Anterior cingulate cortex (tissue), 58 donors: Measurements from ENCODE around the gene TRAF3.
"Not testable (repeated sequence)": the region's sequence is repeated elsewhere in the genome, so short reads cannot be mapped to it uniquely, and the experiment has no call there.

Source experiments
- DNase-seq, 58 donors: peaks; one replicate each; lab custom pipeline; 2025; lab: John Stamatoyannopoulos, UW

TRAF3 gene

DNA sequence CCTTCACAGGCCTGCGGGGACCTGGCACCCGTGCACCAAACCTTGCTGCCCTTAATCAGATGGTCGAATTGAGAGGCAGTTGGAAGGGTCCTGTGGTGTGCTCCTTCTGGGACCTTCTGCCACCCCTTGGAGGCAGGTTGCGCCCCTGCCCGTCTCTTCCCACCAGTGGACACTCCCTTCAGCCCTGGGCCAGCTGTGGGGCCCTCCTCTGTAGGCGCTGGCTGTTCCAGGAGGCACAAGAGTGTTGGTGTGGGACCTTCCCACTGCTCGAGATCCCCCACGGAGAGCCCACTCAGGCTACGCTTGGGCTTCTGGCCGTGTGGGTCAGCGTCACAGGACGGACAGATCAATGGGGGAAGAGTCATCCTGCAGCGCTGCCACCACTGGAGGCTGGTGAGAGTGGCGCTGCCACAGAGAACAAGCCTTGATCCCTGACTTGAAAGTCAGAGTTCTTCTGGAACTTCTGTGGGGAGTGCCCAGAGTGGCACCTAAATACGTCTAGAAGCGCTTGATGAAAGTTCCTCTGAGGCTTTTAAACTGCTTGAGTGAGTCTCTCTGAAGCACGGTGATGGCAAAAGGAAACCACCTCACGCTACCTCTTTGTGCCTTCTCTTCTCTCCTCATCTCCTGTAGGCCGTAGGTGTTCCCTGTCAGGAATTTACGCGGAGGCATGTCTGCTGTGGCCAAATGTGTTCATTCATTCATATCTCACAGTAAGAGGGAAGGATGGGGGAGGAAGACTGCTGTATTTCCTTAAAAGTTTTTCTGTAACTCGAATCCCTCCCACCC is 48.3 kb downstream of the TRAF3 start:
- no peak for DNase-seq

GRCh38 chr14:102826161-102826560 is 48.9 kb downstream of the TRAF3 start:
- no peak for DNase-seq

DNA sequence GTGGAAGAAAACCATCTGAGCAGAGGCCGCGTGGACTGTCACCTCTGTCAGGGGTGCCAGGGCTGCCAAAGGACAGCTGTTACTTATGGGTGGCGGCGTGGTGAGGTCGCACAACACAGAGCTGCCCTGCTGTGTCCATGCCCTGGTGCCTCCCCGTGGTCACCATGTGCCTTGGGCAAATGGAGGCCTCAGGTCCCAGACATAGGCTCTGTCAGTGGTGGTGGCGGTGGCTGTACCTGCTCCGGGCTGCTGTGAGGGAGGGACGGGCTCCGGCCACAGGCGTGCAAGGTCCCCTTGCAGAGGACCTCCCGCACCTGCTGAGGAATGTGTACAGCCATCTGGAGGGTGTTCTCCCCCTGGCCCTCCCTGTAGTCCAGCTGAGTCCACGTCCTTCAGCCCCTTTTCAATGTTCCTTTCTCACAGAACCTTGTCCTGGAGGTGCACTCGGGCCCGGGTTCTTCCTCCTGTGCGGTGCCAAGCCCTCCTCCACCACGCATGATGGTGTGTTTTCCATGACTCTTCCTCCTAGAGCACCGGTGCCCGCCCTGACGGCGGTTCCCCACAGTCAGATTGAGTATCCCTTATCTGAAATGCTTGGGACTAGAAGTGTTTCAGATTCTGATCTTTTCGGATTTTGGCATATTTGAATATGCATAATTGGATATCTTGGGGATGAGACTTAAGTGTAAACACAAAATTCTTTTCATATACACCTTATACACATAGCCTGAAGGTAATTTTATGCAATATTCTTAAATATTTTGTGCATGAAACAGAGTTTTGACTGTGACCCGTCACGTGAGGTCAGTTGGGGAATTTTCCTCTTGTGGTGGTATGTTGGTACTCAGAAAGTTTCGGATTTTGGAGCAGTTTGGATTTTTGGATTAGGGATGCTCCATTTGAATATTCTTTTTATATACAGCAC is 49.8 kb downstream of the TRAF3 start:
- DNase-seq: no peak

- no peak for DNase-seq
Measured at GRCh38 chr14:102827716-102828115, 50.5 kb downstream of the TRAF3 start.

DNA sequence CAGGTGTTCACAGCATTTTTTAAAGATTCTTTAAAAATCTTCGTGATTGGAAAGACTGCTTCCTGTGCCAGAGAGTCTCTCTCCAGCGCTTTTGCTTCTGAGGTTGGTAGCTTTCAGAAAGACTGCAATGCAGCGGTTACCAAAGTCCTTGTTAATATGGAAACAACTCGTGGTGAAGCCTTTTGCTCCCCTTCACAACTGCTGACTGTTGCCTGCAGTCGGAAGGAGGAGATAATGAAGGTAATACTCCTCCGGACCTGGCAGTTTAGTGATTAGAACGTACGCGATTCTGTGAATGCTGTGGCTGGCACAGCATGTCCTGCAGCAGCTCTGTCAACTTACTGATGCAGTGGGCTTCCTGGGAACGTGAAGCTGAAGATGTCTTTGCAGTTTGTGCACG is 50.9 kb downstream of the TRAF3 start:
- DNase-seq: no peak

GRCh38 chr14:102829016-102829548 is 51.8 kb downstream of the TRAF3 start:
- DNase-seq: no peak

DNA sequence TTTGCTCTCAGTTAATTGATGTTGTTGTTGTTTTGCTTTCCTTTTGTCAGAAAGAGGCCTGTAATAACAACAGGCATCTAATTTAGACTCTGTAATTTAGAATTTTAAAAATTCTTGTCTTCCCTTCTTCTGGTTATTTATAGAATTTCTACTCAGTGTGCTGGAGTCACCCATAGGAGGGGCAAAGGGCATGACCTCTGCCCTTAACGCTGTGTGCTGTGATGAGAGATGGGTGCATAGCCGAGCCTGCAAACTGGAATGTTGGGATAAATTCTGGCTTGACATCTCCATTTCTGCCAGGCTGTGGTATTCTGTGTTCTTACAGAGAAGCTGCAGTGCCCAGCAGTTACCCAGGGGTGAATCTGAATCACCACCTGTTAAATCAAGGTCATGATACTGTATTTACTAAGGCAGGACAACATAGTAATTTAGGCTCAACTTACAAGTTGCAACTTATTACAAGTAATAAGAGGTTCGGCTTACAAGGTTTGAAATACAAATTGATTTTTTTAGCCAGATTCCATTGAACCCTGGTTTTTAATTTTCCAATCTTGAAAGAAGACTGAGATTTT is 53.3 kb downstream of the TRAF3 start:
- no peak for DNase-seq

- peak in 3 of 58 donors; percentile 7 to 23 (median 10) for DNase-seq
Measured at GRCh38 chr14:102831163-102831804, 54.0 kb downstream of the TRAF3 start.

GRCh38 chr14:102833341-102833740 is 56.1 kb downstream of the TRAF3 start:
- DNase-seq: no peak

GRCh38 chr14:102833991-102834390 is 56.7 kb downstream of the TRAF3 start:
- no peak for DNase-seq

DNA sequence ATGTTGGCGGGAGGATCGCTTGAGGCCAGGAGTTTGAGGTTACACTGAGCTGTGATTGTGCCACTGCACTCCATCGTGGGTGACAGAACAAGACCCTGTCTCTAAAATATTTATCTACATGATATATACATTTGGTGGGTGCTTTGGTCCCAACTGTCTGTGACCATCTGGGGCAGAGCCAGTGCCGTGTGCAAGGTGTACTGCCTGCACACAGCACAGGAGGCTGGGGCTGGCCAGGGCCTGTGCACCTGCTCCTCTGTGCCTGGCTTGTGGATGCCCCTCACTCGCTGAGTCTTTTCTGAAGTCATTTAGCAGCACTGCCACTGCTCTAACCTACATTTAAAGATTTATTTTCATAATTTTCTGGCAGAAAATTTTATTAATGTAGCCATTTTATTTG is 58.7 kb downstream of the TRAF3 start:
- DNase-seq: no peak

DNA sequence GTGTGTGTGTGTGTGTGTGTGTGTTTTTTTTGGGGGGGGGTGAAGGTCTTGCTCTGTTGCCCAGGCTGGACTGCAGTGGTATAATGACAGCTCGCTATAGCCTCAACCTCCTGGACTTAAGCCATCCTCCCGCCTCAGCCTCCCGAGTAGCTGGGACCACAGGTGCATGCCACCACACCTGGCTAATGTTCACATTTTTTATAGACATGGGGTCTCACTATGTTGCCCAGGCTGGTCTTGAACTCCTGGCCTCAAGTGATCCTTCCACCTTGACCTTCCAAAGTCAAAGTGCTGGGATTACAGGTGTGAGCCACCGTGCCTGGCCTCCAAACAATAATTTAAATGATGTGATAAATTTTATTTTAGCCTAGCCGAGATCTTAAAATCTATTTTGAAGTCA is 59.9 kb downstream of the TRAF3 start:
- DNase-seq: not testable (repeated sequence)

GRCh38 chr14:102838501-102838900 is 61.3 kb downstream of the TRAF3 start:
- no peak for DNase-seq

- DNase-seq: no peak
Measured at GRCh38 chr14:102840115-102840514, 62.9 kb downstream of the TRAF3 start.

GRCh38 chr14:102840771-102841528 is 63.7 kb downstream of the TRAF3 start:
- no peak for DNase-seq

DNA sequence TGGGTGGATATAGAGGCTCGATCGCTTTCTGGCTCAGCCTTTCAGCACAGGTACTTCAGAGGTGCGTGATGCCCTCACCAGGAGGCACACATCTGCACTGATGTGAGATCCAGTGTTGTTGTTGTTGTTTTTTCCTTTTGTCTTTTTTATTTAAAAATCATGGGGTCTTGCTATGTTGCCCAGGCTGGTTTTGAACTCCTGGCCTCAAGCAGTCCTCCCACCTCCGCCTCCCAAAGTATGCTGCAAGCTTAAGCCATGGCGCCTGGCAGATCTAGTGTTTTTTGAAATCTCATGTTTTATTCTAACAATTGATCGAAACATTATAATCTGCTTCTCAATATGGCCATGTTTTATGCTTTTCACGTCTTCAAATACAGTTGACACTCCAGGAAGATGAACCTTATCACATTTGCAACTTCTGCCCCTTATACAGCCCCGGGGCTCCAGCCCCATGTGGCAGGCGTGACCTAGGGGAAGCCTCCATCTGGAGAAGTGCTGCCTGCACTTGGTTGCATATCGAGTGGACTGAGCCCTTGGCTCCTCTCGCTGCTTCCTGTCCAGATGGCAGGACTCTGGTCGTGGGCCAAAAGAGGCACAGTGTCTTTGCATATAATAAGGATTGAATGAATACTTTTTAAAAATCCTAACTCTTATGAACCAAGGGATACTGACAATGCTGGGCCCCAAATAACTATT is 71.7 kb downstream of the TRAF3 start:
- DNase-seq: peak in 8 of 58 donors; percentile 15 to 37 (median 28)

DNA sequence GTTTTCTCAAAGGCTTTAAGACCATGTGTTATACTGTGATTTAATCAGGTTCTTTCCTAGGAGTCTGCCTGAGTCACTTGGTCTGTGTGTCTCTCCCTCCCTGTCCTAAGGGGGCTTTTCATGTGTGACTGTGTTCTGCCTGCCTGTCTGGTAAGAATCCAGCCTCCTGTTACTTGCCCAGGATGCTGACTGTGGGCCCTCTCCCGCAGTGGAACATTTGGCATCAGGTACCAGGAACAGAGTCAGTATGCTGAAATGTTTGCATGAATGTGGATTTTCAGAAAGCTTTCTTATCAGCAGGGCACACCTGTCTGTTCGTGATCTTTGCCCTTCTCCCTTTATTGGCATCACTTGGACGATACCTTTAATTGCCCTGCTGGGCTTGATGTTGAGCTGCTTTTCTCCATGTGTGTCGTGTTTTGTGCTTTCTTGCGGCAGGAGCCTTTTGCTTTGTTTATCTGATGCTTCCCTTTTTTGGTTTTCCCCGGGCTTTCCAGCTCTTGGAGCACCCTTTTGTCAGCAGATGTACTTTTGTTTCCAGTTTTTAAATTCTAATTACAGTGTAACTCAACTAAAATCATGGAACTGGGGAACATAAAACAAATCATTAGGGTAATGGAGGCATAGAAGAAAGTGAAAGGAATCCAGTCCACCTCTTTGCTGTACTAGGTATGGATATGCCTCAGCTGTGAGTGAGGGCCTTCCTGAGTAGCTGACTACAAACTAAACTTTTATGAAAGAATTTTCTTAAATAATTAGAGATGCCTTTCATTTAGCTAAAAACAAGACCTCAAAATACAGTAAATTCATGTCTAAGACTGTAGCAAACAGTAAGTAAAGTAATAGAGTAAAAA is 72.5 kb downstream of the TRAF3 start:
- DNase-seq: peak in 4 of 58 donors; percentile 7 to 38 (median 30)

DNA sequence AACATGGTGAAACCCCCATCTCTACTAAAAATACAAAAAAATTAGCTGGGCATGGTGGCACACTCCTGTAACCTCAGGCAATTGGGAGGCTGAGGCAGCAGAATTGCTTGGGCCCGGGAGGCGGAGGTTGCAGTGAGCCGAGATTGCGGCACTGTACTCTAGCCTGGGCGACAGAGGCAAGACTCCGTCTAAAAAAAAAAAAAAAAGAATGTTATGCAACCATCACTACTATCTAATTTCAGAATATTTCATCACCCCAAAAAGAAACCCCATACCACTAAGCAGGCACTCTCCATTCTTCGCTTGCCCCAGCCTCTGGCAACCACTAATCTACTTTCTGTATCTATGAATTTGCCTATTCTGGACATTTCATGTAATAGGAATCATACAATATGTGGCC is 76.4 kb downstream of the TRAF3 start:
- DNase-seq: no peak
